ENCODE measurements around the gene RFTN1.

The RFTN1 gene

GRCh38 chr3:16513141-16514020 lies at the start of gene RFTN1:
Gene RFTN1 (minus strand): TSS chr3:16513699. CDS start chr3:16493869, 19,830 bp downstream.
- peak; percentile 39 for DNase-seq (ENCODE audit: low read depth)

GRCh38 chr3:16559653-16560365 lies 46.3 kb upstream of the RFTN1 start:
- no peak for DNase-seq (ENCODE audit: low read depth)

- DNase-seq (ENCODE audit: low read depth) = no peak
These were observed 40.6 kb upstream of the RFTN1 start for GRCh38 chr3:16554126-16554525.

- DNase-seq (ENCODE audit: low read depth) = no peak
These were observed 39.3 kb upstream of the RFTN1 start for GRCh38 chr3:16552757-16553156.

GRCh38 chr3:16551342-16551976 lies 38.0 kb upstream of the RFTN1 start:
- no peak for DNase-seq (ENCODE audit: low read depth)

GRCh38 chr3:16550676-16551341 lies 37.3 kb upstream of the RFTN1 start:
- DNase-seq (ENCODE audit: low read depth) = peak; percentile 67

- no peak for DNase-seq (ENCODE audit: low read depth)
These were observed 36.8 kb upstream of the RFTN1 start for GRCh38 chr3:16550305-16550675.

GRCh38 chr3:16548721-16549120 lies 35.2 kb upstream of the RFTN1 start:
- no peak for DNase-seq (ENCODE audit: low read depth)

- DNase-seq (ENCODE audit: low read depth) = no peak
These were observed 34.3 kb upstream of the RFTN1 start for GRCh38 chr3:16547561-16548357.

GRCh38 chr3:16546186-16547010 lies 32.9 kb upstream of the RFTN1 start:
- DNase-seq (ENCODE audit: low read depth) = no peak

- no peak for DNase-seq (ENCODE audit: low read depth)
These were observed 32.1 kb upstream of the RFTN1 start for GRCh38 chr3:16545413-16546185.

GRCh38 chr3:16543242-16543864 lies 29.9 kb upstream of the RFTN1 start:
- no peak for DNase-seq (ENCODE audit: low read depth)

GRCh38 chr3:16538507-16538906 lies 25.0 kb upstream of the RFTN1 start:
- no peak for DNase-seq (ENCODE audit: low read depth)

GRCh38 chr3:16536996-16537395 lies 23.5 kb upstream of the RFTN1 start:
- DNase-seq (ENCODE audit: low read depth) = no peak

GRCh38 chr3:16536344-16536663 lies 22.8 kb upstream of the RFTN1 start:
- no peak for DNase-seq (ENCODE audit: low read depth)

GRCh38 chr3:16534640-16535262 lies 21.3 kb upstream of the RFTN1 start:
- DNase-seq (ENCODE audit: low read depth) = no peak

- no peak for DNase-seq (ENCODE audit: low read depth)
These were observed 20.6 kb upstream of the RFTN1 start for GRCh38 chr3:16533928-16534574.

GRCh38 chr3:16529264-16529663 lies 15.8 kb upstream of the RFTN1 start:
- no peak for DNase-seq (ENCODE audit: low read depth)

Measured in stimulated activated CD4-positive, alpha-beta T cell treated with anti-CD3 and anti-CD28 coated beads, Interleukin-2, amount 100 ng/mL, for 4 hours (primary cell).